MM.1S (cell line): ENCODE measurements around the gene GABRA5.

Experiments used
- DNase-seq: peaks from one replicate; pipeline ENCODE4 v3.0.0-alpha.2; 2015
- H2AFZ ChIP-seq: fragments of 300-600 bp; sonication (generic); 2 replicates; pipeline ENCODE4 v1.6.0; 2016; ENCODE audit warnings: antibody characterized with exemption, low read length
- H3F3A ChIP-seq: fragments of 300-600 bp; sonication (generic); 2 replicates; pipeline ENCODE4 v1.6.1; 2016; ENCODE audit warnings: mild to moderate bottlenecking, antibody characterized with exemption, low read length, moderate library complexity, mixed read lengths; ENCODE audit not compliant: insufficient read depth
- H3K27ac ChIP-seq: fragments of 300-600 bp; sonication (generic); 2 replicates; pipeline ENCODE4 v1.5.1; 2016; ENCODE audit warnings: mild to moderate bottlenecking, low read length
- H3K27me3 ChIP-seq: fragments of 300-600 bp; sonication (generic); replicated peaks from 2 replicates; pipeline ENCODE4 v1.6.0; 2016; ENCODE audit warnings: low read length; ENCODE audit not compliant: insufficient read depth
- H3K36me3 ChIP-seq: fragments of 300-600 bp; sonication (generic); replicated peaks from 2 replicates; pipeline ENCODE4 v1.6.1; 2016; ENCODE audit warnings: mild to moderate bottlenecking, low read length, mixed read lengths; ENCODE audit not compliant: insufficient read depth
- H3K4me1 ChIP-seq: fragments of 300-600 bp; sonication (generic); 2 replicates; pipeline ENCODE4 v1.6.1; 2016; ENCODE audit warnings: low read length, mixed read lengths
- H3K4me2 ChIP-seq: fragments of 300-600 bp; sonication (generic); 2 replicates; pipeline ENCODE4 v1.6.0; 2016; ENCODE audit warnings: low read depth, low read length
- H3K4me3 ChIP-seq: fragments of 300-600 bp; sonication (generic); 2 replicates; pipeline ENCODE4 v1.5.1; 2016; ENCODE audit warnings: low read length, mixed read lengths
- H3K79me2 ChIP-seq: fragments of 300-600 bp; sonication (generic); 2 replicates; pipeline ENCODE4 v1.6.1; 2016; ENCODE audit warnings: mixed run types, low read length, mixed read lengths
- H3K9ac ChIP-seq: fragments of 300-600 bp; sonication (generic); 2 replicates; pipeline ENCODE4 v1.6.1; 2016; ENCODE audit warnings: low read length, mixed read lengths
- H3K9me2 ChIP-seq: fragments of 300-600 bp; sonication (generic); replicated peaks from 2 replicates; pipeline ENCODE4 v1.6.1; 2016; ENCODE audit warnings: mild to moderate bottlenecking, low read length, mixed read lengths; ENCODE audit not compliant: insufficient read depth
- H3K9me3 ChIP-seq: fragments of 300-600 bp; sonication (generic); replicated peaks from 2 replicates; pipeline ENCODE4 v1.6.1; 2016; ENCODE audit warnings: mild to moderate bottlenecking, low read length, mixed read lengths; ENCODE audit not compliant: insufficient read depth
- H4K20me1 ChIP-seq: fragments of 300-600 bp; sonication (generic); 2 replicates; pipeline ENCODE4 v1.6.1; 2016; ENCODE audit warnings: mild to moderate bottlenecking, low read length, moderate library complexity, mixed read lengths; ENCODE audit not compliant: insufficient read depth
- CTCF ChIP-seq: fragments of 300-600 bp; sonication (generic); IDR thresholded peaks from 2 replicates; pipeline ENCODE4 v1.5.1; 2016; ENCODE audit warnings: antibody characterized with exemption, low read length, mixed read lengths
- EZH2 ChIP-seq: fragments of 300-600 bp; sonication (generic); optimal IDR thresholded peaks from 2 replicates; pipeline ENCODE3; 2017; ENCODE audit warnings: low read depth, mild to moderate bottlenecking, antibody characterized with exemption, low read length, mixed read lengths
- EZH2phosphoT487 ChIP-seq: fragments of 300-600 bp; sonication (generic); IDR thresholded peaks from 2 replicates; pipeline ENCODE4 v1.6.1; 2018; ENCODE audit warnings: antibody characterized with exemption, low read length

Gene GABRA5

GRCh38 chr15:26891448-26892181, 24.8 kb downstream of the GABRA5 start:
- Histone ChIP-seq H3K9me2 (no peaks in the 10 kb centered on the region), H3K27ac (no peak overlapping the region), H3K79me2 (no peaks in the 10 kb centered on the region), H3F3A (no peaks in the 10 kb centered on the region), H3K36me3 (no peaks in the 10 kb centered on the region), H3K4me1 (no peaks in the 10 kb centered on the region), H3K4me3 (no peak overlapping the region), H3K4me2 (peak overlapping the region; percentile 39), H2AFZ (peak overlapping the region; percentile 32), H4K20me1 (no peaks in the 10 kb centered on the region), H3K9me3 (no peaks in the 10 kb centered on the region), H3K9ac (no peak overlapping the region), H3K27me3 (no peaks in the 10 kb centered on the region)
- TF ChIP-seq CTCF (peak; percentile 78), EZH2phosphoT487 (no peak)
- DNase-seq, result peak; percentile 76

- no peaks in the 10 kb centered on the region for H3K79me2 ChIP-seq
- H3K9ac ChIP-seq, result no peak overlapping the region
- H3K27ac ChIP-seq, result no peak overlapping the region
- no peaks in the 10 kb centered on the region for H3F3A ChIP-seq
- no peak for TF ChIP-seq CTCF
- no peak for TF ChIP-seq EZH2
- no peak for TF ChIP-seq EZH2phosphoT487
- no peaks in the 10 kb centered on the region for H4K20me1 ChIP-seq
- no peak for DNase-seq
- H3K4me3 ChIP-seq, result no peak overlapping the region
- no peaks in the 10 kb centered on the region for H3K9me3 ChIP-seq
- H3K36me3 ChIP-seq, result no peaks in the 10 kb centered on the region
- H3K9me2 ChIP-seq, result no peaks in the 10 kb centered on the region
- no peak overlapping the region for H2AFZ ChIP-seq
- no peak overlapping the region for H3K4me2 ChIP-seq
- no peaks in the 10 kb centered on the region for H3K4me1 ChIP-seq
- H3K27me3 ChIP-seq, result no peaks in the 10 kb centered on the region
Observed at GRCh38 chr15:26892182-26892518, 25.3 kb downstream of the GABRA5 start.

- Histone ChIP-seq H3K27ac (no peak overlapping the region), H2AFZ (no peak overlapping the region), H3K4me1 (no peaks in the 10 kb centered on the region), H4K20me1 (no peaks in the 10 kb centered on the region), H3K79me2 (no peaks in the 10 kb centered on the region), H3K9me3 (no peaks in the 10 kb centered on the region), H3K36me3 (no peaks in the 10 kb centered on the region), H3K9ac (no peak overlapping the region), H3K4me2 (no peak overlapping the region), H3K27me3 (no peaks in the 10 kb centered on the region), H3K4me3 (no peak overlapping the region), H3F3A (no peaks in the 10 kb centered on the region), H3K9me2 (no peaks in the 10 kb centered on the region)
- no peak for DNase-seq
- no peak for TF ChIP-seq CTCF
- TF ChIP-seq EZH2phosphoT487, result no peak
- TF ChIP-seq EZH2, result no peak
Observed at GRCh38 chr15:26892678-26893077, 25.8 kb downstream of the GABRA5 start.
